DOHH2 (cell line): Measurements from ENCODE around the gene MET.

Experiments
- H3F3A ChIP-seq: fragments of 200-600 bp; sonication (generic), shearing (Covaris generic); 2 replicates; pipeline ENCODE4 v1.6.0; 2016; ENCODE audit warnings: antibody characterized with exemption, mild to moderate bottlenecking; ENCODE audit not compliant: control insufficient read depth, insufficient read depth
- H3K27ac ChIP-seq: fragments of 200-600 bp; sonication (generic); 2 replicates; pipeline ENCODE4 v1.5.1; 2014; ENCODE audit warnings: low read depth, mild to moderate bottlenecking, low read length, moderate library complexity
- H3K27me3 ChIP-seq: fragments of 200-600 bp; sonication (generic); 2 replicates; pipeline ENCODE4 v1.6.1; 2014; ENCODE audit warnings: mild to moderate bottlenecking, low read length, mixed read lengths; ENCODE audit not compliant: control insufficient read depth
- H3K36me3 ChIP-seq: fragments of 200-600 bp; sonication (generic); 2 replicates; pipeline ENCODE4 v1.6.1; 2014; ENCODE audit warnings: mild to moderate bottlenecking, low read length, moderate library complexity, mixed read lengths; ENCODE audit not compliant: control insufficient read depth
- H3K4me1 ChIP-seq: fragments of 200-600 bp; sonication (generic); 2 replicates; pipeline ENCODE4 v1.6.1; 2014; ENCODE audit warnings: mild to moderate bottlenecking, low read length, mixed read lengths; ENCODE audit not compliant: control insufficient read depth
- H3K4me2 ChIP-seq: fragments of 200-600 bp; sonication (generic); 2 replicates; pipeline ENCODE4 v1.6.0; 2014; ENCODE audit warnings: mild to moderate bottlenecking, low read length, moderate library complexity
- H3K4me3 ChIP-seq: fragments of 200-600 bp; sonication (generic); 2 replicates; pipeline ENCODE4 v1.5.1; 2014; ENCODE audit warnings: mild to moderate bottlenecking, low read length, mixed read lengths
- H3K79me2 ChIP-seq: fragments of 200-600 bp; sonication (generic); 2 replicates; pipeline ENCODE4 v1.6.1; 2014; ENCODE audit warnings: mild to moderate bottlenecking, low read length, mixed read lengths; ENCODE audit not compliant: control insufficient read depth
- H3K9me2 ChIP-seq: fragments of 200-600 bp; sonication (generic); replicated peaks from 2 replicates; pipeline ENCODE4 v1.6.1; 2014; ENCODE audit warnings: mild to moderate bottlenecking, low read length, mixed read lengths; ENCODE audit not compliant: control insufficient read depth
- H3K9me3 ChIP-seq: fragments of 200-600 bp; sonication (generic); 2 replicates; pipeline ENCODE4 v1.6.1; 2014; ENCODE audit warnings: antibody characterized with exemption, low read length, mixed read lengths; ENCODE audit not compliant: control insufficient read depth, insufficient read depth
- H4K20me1 ChIP-seq: fragments of 200-600 bp; sonication (generic); 2 replicates; pipeline ENCODE4 v1.6.0; 2014; ENCODE audit warnings: low read depth, mild to moderate bottlenecking, antibody characterized with exemption, low read length, moderate library complexity; ENCODE audit not compliant: control insufficient read depth, insufficient read depth
- CTCF ChIP-seq: fragments of 200-600 bp; sonication (generic); IDR thresholded peaks from one replicate; pipeline ENCODE4 v1.5.1; 2014; ENCODE audit warnings: antibody characterized with exemption, mild to moderate bottlenecking, low read depth, low read length; ENCODE audit not compliant: poor library complexity, severe bottlenecking
- EZH2phosphoT487 ChIP-seq: fragments of 200-600 bp; sonication (generic); IDR thresholded peaks from 2 replicates; pipeline ENCODE4 v1.6.1; 2017; ENCODE audit warnings: borderline replicate concordance, mild to moderate bottlenecking, antibody characterized with exemption, low read length, moderate library complexity, mixed read lengths

The MET gene

GRCh38 chr7:116806046-116806944 lies 134.3 kb downstream of the MET start:
- Histone ChIP-seq H3K4me1 (no peaks in the 10 kb centered on the region), H3K79me2 (no peaks in the 10 kb centered on the region), H3K27ac (no peak overlapping the region), H3K36me3 (no peaks in the 10 kb centered on the region), H3K9me3 (no peaks in the 10 kb centered on the region), H3F3A (no peaks in the 10 kb centered on the region), H3K4me3 (no peak overlapping the region), H4K20me1 (no peaks in the 10 kb centered on the region), H3K9me2 (no peaks in the 10 kb centered on the region), H3K4me2 (no peak overlapping the region), H3K27me3 (peaks cover 35% of the 10 kb centered on the region)
- no peak for TF ChIP-seq EZH2phosphoT487
- no peak for TF ChIP-seq CTCF

- Histone ChIP-seq H3K4me1 (no peaks in the 10 kb centered on the region), H3K27ac (no peak overlapping the region)
- TF ChIP-seq CTCF (no peak), EZH2phosphoT487 (no peak)
Observed at GRCh38 chr7:116807011-116807560, 135.1 kb downstream of the MET start.

GRCh38 chr7:116809636-116810266 lies 137.8 kb downstream of the MET start:
- Histone ChIP-seq H3K9me3 (no peaks in the 10 kb centered on the region), H3K36me3 (no peaks in the 10 kb centered on the region), H3K4me2 (no peak overlapping the region), H3K27ac (no peak overlapping the region), H3K4me3 (no peak overlapping the region), H3F3A (no peaks in the 10 kb centered on the region), H3K4me1 (no peaks in the 10 kb centered on the region), H3K9me2 (no peaks in the 10 kb centered on the region), H3K79me2 (no peaks in the 10 kb centered on the region), H4K20me1 (no peaks in the 10 kb centered on the region), H3K27me3 (peaks cover 26% of the 10 kb centered on the region)
- TF ChIP-seq CTCF (peak; percentile 81), EZH2phosphoT487 (peak; percentile 67; the same call in 1 of the 2 replicates)

More at GRCh38 chr7:116807011-116807560, 135.1 kb downstream of the MET start:
- H3K79me2 ChIP-seq = no peaks in the 10 kb centered on the region
- H3K4me2 ChIP-seq = no peak overlapping the region
- no peak overlapping the region for H3K4me3 ChIP-seq
- H3K36me3 ChIP-seq = no peaks in the 10 kb centered on the region
- H3K9me3 ChIP-seq = no peaks in the 10 kb centered on the region
- H3K9me2 ChIP-seq = no peaks in the 10 kb centered on the region
- no peaks in the 10 kb centered on the region for H4K20me1 ChIP-seq
- H3F3A ChIP-seq = no peaks in the 10 kb centered on the region
- peaks cover 35% of the 10 kb centered on the region for H3K27me3 ChIP-seq
